ENCODE results near the gene SERBP1. TPM values are rescaled to one million over a fixed set of nuclear protein-coding genes. Genes with fewer than 3 reads are reported as not detected.
A peak's percentile ranks its signal among the peaks of the same experiment; 100 is the strongest.

SERBP1 gene
- polyA plus RNA-seq, 1 donor from 2014 or later: 150 TPM

GRCh38 chr1:67468066-67468718 lies 38.0 kb upstream of the SERBP1 start:
- Histone ChIP-seq H3K79me2 (replicated peaks; ENCODE audit: insufficient read depth, low read length) (no peaks in the 10 kb centered on the region), H3K27me3 (ENCODE audit: insufficient read depth, low read depth, low read length) (no peaks in the 10 kb centered on the region), H3K9me2 (ENCODE audit: insufficient read depth, low read length) (no peaks in the 10 kb centered on the region), H3K9me3 (ENCODE audit: low read length) (no peaks in the 10 kb centered on the region), H3F3A (ENCODE audit: insufficient read depth, low read length, poor library complexity, severe bottlenecking) (peaks cover 2% of the 10 kb centered on the region), H2AFZ (ENCODE audit: low read depth, low read length) (no peak overlapping the region), H3K27ac (ENCODE audit: low read length) (no peak overlapping the region), H3K4me2 (ENCODE audit: low read length) (no peak overlapping the region), H3K36me3 (ENCODE audit: insufficient read depth, low read length) (no peaks in the 10 kb centered on the region), H3K4me3 (ENCODE audit: low read length) (no peak overlapping the region), H3K9ac (ENCODE audit: low read length) (no peak overlapping the region), H4K20me1 (ENCODE audit: insufficient read depth) (no peaks in the 10 kb centered on the region)
- TF ChIP-seq EZH2 (IDR thresholded peaks at IDR 0.05; ENCODE audit: borderline replicate concordance, insufficient read depth, low read length, poor library complexity, severe bottlenecking) (no peak), CTCF (IDR thresholded peaks at IDR 0.05; ENCODE audit: poor library complexity, severe bottlenecking) (no peak), RAD21 (conservative IDR thresholded peaks at IDR 0.05) (no peak), SMC3 (conservative IDR thresholded peaks at IDR 0.05; ENCODE audit: poor library complexity) (no peak), TAF1 (IDR thresholded peaks at IDR 0.05; ENCODE audit: low read depth) (no peak), EP300 (conservative IDR thresholded peaks at IDR 0.05; ENCODE audit: poor library complexity, severe bottlenecking) (no peak), POLR2AphosphoS5 (IDR thresholded peaks at IDR 0.05) (no peak), MXI1 (conservative IDR thresholded peaks at IDR 0.05; ENCODE audit: poor library complexity, severe bottlenecking) (no peak)
- TF ChIP-seq, protein P1, sequence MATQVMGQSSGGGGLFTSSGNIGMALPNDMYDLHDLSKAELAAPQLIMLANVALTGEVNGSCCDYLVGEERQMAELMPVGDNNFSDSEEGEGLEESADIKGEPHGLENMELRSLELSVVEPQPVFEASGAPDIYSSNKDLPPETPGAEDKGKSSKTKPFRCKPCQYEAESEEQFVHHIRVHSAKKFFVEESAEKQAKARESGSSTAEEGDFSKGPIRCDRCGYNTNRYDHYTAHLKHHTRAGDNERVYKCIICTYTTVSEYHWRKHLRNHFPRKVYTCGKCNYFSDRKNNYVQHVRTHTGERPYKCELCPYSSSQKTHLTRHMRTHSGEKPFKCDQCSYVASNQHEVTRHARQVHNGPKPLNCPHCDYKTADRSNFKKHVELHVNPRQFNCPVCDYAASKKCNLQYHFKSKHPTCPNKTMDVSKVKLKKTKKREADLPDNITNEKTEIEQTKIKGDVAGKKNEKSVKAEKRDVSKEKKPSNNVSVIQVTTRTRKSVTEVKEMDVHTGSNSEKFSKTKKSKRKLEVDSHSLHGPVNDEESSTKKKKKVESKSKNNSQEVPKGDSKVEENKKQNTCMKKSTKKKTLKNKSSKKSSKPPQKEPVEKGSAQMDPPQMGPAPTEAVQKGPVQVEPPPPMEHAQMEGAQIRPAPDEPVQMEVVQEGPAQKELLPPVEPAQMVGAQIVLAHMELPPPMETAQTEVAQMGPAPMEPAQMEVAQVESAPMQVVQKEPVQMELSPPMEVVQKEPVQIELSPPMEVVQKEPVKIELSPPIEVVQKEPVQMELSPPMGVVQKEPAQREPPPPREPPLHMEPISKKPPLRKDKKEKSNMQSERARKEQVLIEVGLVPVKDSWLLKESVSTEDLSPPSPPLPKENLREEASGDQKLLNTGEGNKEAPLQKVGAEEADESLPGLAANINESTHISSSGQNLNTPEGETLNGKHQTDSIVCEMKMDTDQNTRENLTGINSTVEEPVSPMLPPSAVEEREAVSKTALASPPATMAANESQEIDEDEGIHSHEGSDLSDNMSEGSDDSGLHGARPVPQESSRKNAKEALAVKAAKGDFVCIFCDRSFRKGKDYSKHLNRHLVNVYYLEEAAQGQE (IDR thresholded peaks at IDR 0.05; ENCODE audit: borderline replicate concordance): no peak

- Histone ChIP-seq H3K4me2 (ENCODE audit: low read length) (no peak overlapping the region), H3K4me3 (ENCODE audit: low read length) (no peak overlapping the region), H3K9ac (ENCODE audit: low read length) (no peak overlapping the region), H3K9me2 (ENCODE audit: insufficient read depth, low read length) (no peaks in the 10 kb centered on the region), H2AFZ (ENCODE audit: low read depth, low read length) (no peak overlapping the region), H3F3A (ENCODE audit: insufficient read depth, low read length, poor library complexity, severe bottlenecking) (peaks cover 5% of the 10 kb centered on the region), H3K79me2 (replicated peaks; ENCODE audit: insufficient read depth, low read length) (no peaks in the 10 kb centered on the region), H3K9me3 (ENCODE audit: low read length) (no peaks in the 10 kb centered on the region), H3K27ac (ENCODE audit: low read length) (peak overlapping the region; percentile 81), H3K36me3 (ENCODE audit: insufficient read depth, low read length) (no peaks in the 10 kb centered on the region), H3K27me3 (ENCODE audit: insufficient read depth, low read depth, low read length) (no peaks in the 10 kb centered on the region), H4K20me1 (ENCODE audit: insufficient read depth) (no peaks in the 10 kb centered on the region)
- TF ChIP-seq RAD21 (conservative IDR thresholded peaks at IDR 0.05): no peak
- no peak for TF ChIP-seq SMC3 (conservative IDR thresholded peaks at IDR 0.05; ENCODE audit: poor library complexity)
- TF ChIP-seq EZH2 (IDR thresholded peaks at IDR 0.05; ENCODE audit: borderline replicate concordance, insufficient read depth, low read length, poor library complexity, severe bottlenecking): no peak
- no peak for TF ChIP-seq EP300 (conservative IDR thresholded peaks at IDR 0.05; ENCODE audit: poor library complexity, severe bottlenecking)
- TF ChIP-seq TAF1 (IDR thresholded peaks at IDR 0.05; ENCODE audit: low read depth): no peak
- no peak for TF ChIP-seq MXI1 (conservative IDR thresholded peaks at IDR 0.05; ENCODE audit: poor library complexity, severe bottlenecking)
- TF ChIP-seq POLR2AphosphoS5 (IDR thresholded peaks at IDR 0.05): no peak
- no peak for TF ChIP-seq CTCF (IDR thresholded peaks at IDR 0.05; ENCODE audit: poor library complexity, severe bottlenecking)
- TF ChIP-seq, protein P1 (IDR thresholded peaks at IDR 0.05; ENCODE audit: borderline replicate concordance): no peak
These were observed 35.2 kb upstream of the SERBP1 start for GRCh38 chr1:67465375-67465774.

Data from neural cell (in vitro differentiated cells).